H9 (cell line): ENCODE results near the gene CROCC2. TPM values are rescaled to one million over a fixed set of nuclear protein-coding genes. Genes with fewer than 3 reads are reported as not detected.

Source experiments
- DNase-seq: peaks from one replicate; pipeline ENCODE4 v3.0.0-alpha.2; 2017
- H2AFZ ChIP-seq: one replicate; pipeline ENCODE4 v1.6.1; 2013; ENCODE audit warnings: mild to moderate bottlenecking, low read length, control low read depth, moderate library complexity
- H2AK5ac ChIP-seq: 2 replicates; pipeline ENCODE4 v1.6.1; 2013; ENCODE audit warnings: low read length, control low read depth, mixed read lengths; ENCODE audit not compliant: insufficient read length
- H2BK120ac ChIP-seq: one replicate; pipeline ENCODE4 v1.6.1; 2013; ENCODE audit warnings: low read depth, mild to moderate bottlenecking, low read length, control low read depth, inconsistent platforms; ENCODE audit not compliant: poor library complexity, severe bottlenecking
- H2BK12ac ChIP-seq: 2 replicates; pipeline ENCODE4 v1.6.1; 2013; ENCODE audit warnings: low read length, control low read depth, mixed read lengths, low read depth; ENCODE audit not compliant: insufficient read length
- H2BK15ac ChIP-seq: 2 replicates; pipeline ENCODE4 v1.6.1; 2013; ENCODE audit warnings: low read depth, low read length, control low read depth
- H2BK20ac ChIP-seq: one replicate; pipeline ENCODE4 v1.6.1; 2013; ENCODE audit warnings: low read depth, mild to moderate bottlenecking, low read length, control low read depth, inconsistent platforms; ENCODE audit not compliant: poor library complexity, severe bottlenecking
- H2BK5ac ChIP-seq: 2 replicates; pipeline ENCODE4 v1.6.1; 2013; ENCODE audit warnings: low read length, control low read depth, mixed read lengths; ENCODE audit not compliant: insufficient read length
- H3K14ac ChIP-seq: 2 replicates; pipeline ENCODE4 v1.6.1; 2013; ENCODE audit warnings: low read length, control low read depth; ENCODE audit not compliant: insufficient read depth
- H3K18ac ChIP-seq: 2 replicates; pipeline ENCODE4 v1.6.1; 2013; ENCODE audit warnings: low read depth, mild to moderate bottlenecking, mixed read lengths, low read length, control low read depth; ENCODE audit not compliant: insufficient read length
- H3K23ac ChIP-seq: 2 replicates; pipeline ENCODE4 v1.6.1; 2013; ENCODE audit warnings: low read length, control low read depth, mixed read lengths, low read depth; ENCODE audit not compliant: insufficient read length
- H3K23me2 ChIP-seq: 2 replicates; pipeline ENCODE4 v1.6.1; 2013; ENCODE audit warnings: low read depth, mild to moderate bottlenecking, mixed read lengths, low read length, control low read depth; ENCODE audit not compliant: insufficient read length, poor library complexity, severe bottlenecking
- H3K27ac ChIP-seq: 2 replicates; pipeline ENCODE4 v1.5.1; 2013; ENCODE audit warnings: low read length, control low read depth, mixed read lengths, low read depth; ENCODE audit not compliant: insufficient read length
- H3K27me3 ChIP-seq: 2 replicates; pipeline ENCODE4 v1.6.1; 2013; ENCODE audit warnings: low read length, control low read depth, inconsistent platforms; ENCODE audit not compliant: insufficient read depth
- H3K4ac ChIP-seq: 2 replicates; pipeline ENCODE4 v1.6.1; 2013; ENCODE audit warnings: low read depth, mild to moderate bottlenecking, control low read depth, inconsistent platforms, low read length, moderate library complexity
- H3K4me1 ChIP-seq: 2 replicates; pipeline ENCODE4 v1.6.1; 2013; ENCODE audit warnings: low read length, control low read depth, inconsistent platforms; ENCODE audit not compliant: insufficient read depth
- H3K4me2 ChIP-seq: 2 replicates; pipeline ENCODE4 v1.6.1; 2013; ENCODE audit warnings: low read length, control low read depth, mixed read lengths; ENCODE audit not compliant: insufficient read length, insufficient read depth
- H3K56ac ChIP-seq: 2 replicates; pipeline ENCODE4 v1.6.1; 2013; ENCODE audit warnings: low read depth, mild to moderate bottlenecking, mixed read lengths, low read length, control low read depth; ENCODE audit not compliant: insufficient read length
- H3K79me1 ChIP-seq: 2 replicates; pipeline ENCODE4 v1.6.1; 2013; ENCODE audit warnings: low read depth, mild to moderate bottlenecking, moderate library complexity, low read length, control low read depth, inconsistent platforms; ENCODE audit not compliant: insufficient read depth, poor library complexity, severe bottlenecking
- H3K79me2 ChIP-seq: 2 replicates; pipeline ENCODE4 v1.6.1; 2013; ENCODE audit warnings: low read length, control low read depth, inconsistent platforms; ENCODE audit not compliant: insufficient read depth
- H3K9ac ChIP-seq: 2 replicates; pipeline ENCODE4 v1.6.1; 2013; ENCODE audit warnings: low read length, control low read depth, mixed read lengths; ENCODE audit not compliant: insufficient read length; ENCODE audit errors: extremely low read depth
- H3K9me3 ChIP-seq: one replicate; pipeline ENCODE4 v1.6.1; 2013; ENCODE audit warnings: low read depth, low read length, inconsistent platforms; ENCODE audit not compliant: control insufficient read depth
- H3T11ph ChIP-seq: one replicate; pipeline ENCODE4 v1.6.1; 2013; ENCODE audit warnings: mild to moderate bottlenecking, low read length, control low read depth, inconsistent platforms
- H4K20me1 ChIP-seq: one replicate; pipeline ENCODE4 v1.6.1; 2013; ENCODE audit not compliant: control insufficient read depth, insufficient read length, insufficient read depth
- H4K5ac ChIP-seq: 2 replicates; pipeline ENCODE4 v1.6.1; 2013; ENCODE audit warnings: low read depth, mild to moderate bottlenecking, mixed read lengths, low read length, control low read depth; ENCODE audit not compliant: insufficient read length
- H4K8ac ChIP-seq: replicated peaks from 2 replicates; pipeline ENCODE4 v1.6.1; 2013; ENCODE audit warnings: low read length, control low read depth, mixed read lengths, low read depth; ENCODE audit not compliant: insufficient read length
- H4K91ac ChIP-seq: 2 replicates; pipeline ENCODE4 v1.6.1; 2013; ENCODE audit warnings: low read depth, mild to moderate bottlenecking, moderate library complexity, mixed read lengths, low read length, control low read depth; ENCODE audit not compliant: insufficient read length
- H3K27ac Mint-ChIP-seq, 3 experiments: 2 replicates in 2 of 3; 3 replicates in 1 of 3; pipeline ENCODE4 v1.8.0; 2020 to 2021; ENCODE audit warnings: mixed read lengths in 3 of 3, mild to moderate bottlenecking in 1 of 3, moderate library complexity in 1 of 3
- H3K27me3 Mint-ChIP-seq: 2 replicates; pipeline ENCODE4 v1.8.0; 2021; ENCODE audit warnings: low read depth, mild to moderate bottlenecking, moderate library complexity, mixed read lengths
- H3K36me3 Mint-ChIP-seq, 3 experiments: 2 replicates in 2 of 3; 3 replicates in 1 of 3; pipeline ENCODE4 v1.8.0; 2020 to 2021; ENCODE audit warnings: low read depth in 3 of 3, mixed read lengths in 3 of 3; ENCODE audit not compliant: insufficient read depth in 1 of 3
- H3K4me1 Mint-ChIP-seq, 2 experiments: 2 replicates each; pipeline ENCODE4 v1.8.0; 2020; ENCODE audit warnings: mixed read lengths in 2 of 2
- H3K4me3 Mint-ChIP-seq, 2 experiments: 2 replicates in 1 of 2; 3 replicates in 1 of 2; pipeline ENCODE4 v1.8.0; 2020 to 2021; ENCODE audit warnings: mild to moderate bottlenecking in 2 of 2, mixed read lengths in 2 of 2, moderate library complexity in 1 of 2
- H3K9me3 Mint-ChIP-seq, 2 experiments: 2 replicates in 1 of 2; 3 replicates in 1 of 2; pipeline ENCODE4 v1.8.0; 2020; ENCODE audit warnings: mild to moderate bottlenecking in 2 of 2, mixed read lengths in 2 of 2, moderate library complexity in 1 of 2
- WGBS: extraction: QIAGEN DNeasy Blood & Tissue Kit; methylation state at CpG from one replicate; pipeline ENCODE4 v1.1.7; 2013; ENCODE audit warnings: missing lambda C conversion rate, low lambda C conversion rate, mixed read lengths; ENCODE audit not compliant: insufficient read length; ENCODE audit errors: extremely low coverage; 5-methylcytosine and 5-hydroxymethylcytosine counted together
- total RNA-seq: library from RNA; stranded (reverse); gene quantifications from 2 replicates; pipeline ENCODE4 v1.2.1, GENCODE V29; 2021
- TF ChIP-seq, protein P1 (sequence below): fragments of 200-600 bp; sonication (generic); conservative IDR thresholded peaks from 3 replicates; pipeline ENCODE4 v1.8.0; 2021; ENCODE audit warnings: antibody characterized with exemption, mild to moderate bottlenecking

The CROCC2 gene
- total RNA-seq, 1 experiment from 2014 or later: not detected

DNA sequence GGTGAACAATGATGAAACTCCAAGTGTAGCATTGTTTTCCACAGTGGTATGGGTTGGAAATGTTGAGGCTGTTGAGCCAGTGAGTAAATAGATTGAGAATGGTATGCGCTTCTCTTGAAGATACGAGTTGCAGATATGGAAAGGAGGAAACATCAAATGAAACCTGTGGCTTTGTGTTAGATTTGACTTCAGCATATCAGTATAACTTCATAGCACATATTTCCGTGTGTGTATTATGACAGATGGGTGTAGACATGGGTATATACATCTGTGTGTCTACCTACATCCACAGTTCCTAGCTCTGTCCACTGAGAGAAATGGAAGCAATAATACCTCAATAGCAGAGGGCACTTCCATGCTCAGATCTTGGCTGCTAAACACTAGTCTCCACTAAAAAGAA is 100.3 kb downstream of the CROCC2 start:
- Histone ChIP-seq H2BK15ac (no peak overlapping the region), H2BK12ac (no peak overlapping the region), H2AK5ac (no peak overlapping the region), H4K5ac (no peak overlapping the region), H2BK5ac (no peak overlapping the region), H4K91ac (no peak overlapping the region), H2BK20ac (no peak overlapping the region), H2AFZ (no peak overlapping the region), H4K8ac (no peak overlapping the region), H3K27ac (no peak overlapping the region), H3K9ac (no peak overlapping the region), H3K4me2 (no peak overlapping the region), H3K23me2 (peaks cover 5% of the 10 kb centered on the region), H3K27me3 (no peaks in the 10 kb centered on the region), H2BK120ac (no peak overlapping the region), H3T11ph (no peak overlapping the region), H3K9me3 (no peaks in the 10 kb centered on the region), H3K79me1 (no peaks in the 10 kb centered on the region), H3K56ac (no peak overlapping the region), H3K23ac (no peak overlapping the region), H3K79me2 (no peaks in the 10 kb centered on the region), H3K18ac (no peak overlapping the region), H4K20me1 (no peaks in the 10 kb centered on the region), H3K14ac (no peak overlapping the region), H3K4me1 (no peaks in the 10 kb centered on the region; the same call in 1 of the 2 replicates), H3K4ac (no peak overlapping the region)
- H3K4me3 Mint-ChIP-seq: no peak overlapping the region
- peaks cover 31% of the 10 kb centered on the region in 2 experiments for H3K9me3 Mint-ChIP-seq
- peaks cover 40% of the 10 kb centered on the region for H3K27me3 Mint-ChIP-seq
- H3K27ac Mint-ChIP-seq: no peak overlapping the region
- H3K4me1 Mint-ChIP-seq: peaks cover 17% of the 10 kb centered on the region in 2 experiments
- H3K36me3 Mint-ChIP-seq: peaks cover 9 to 22% (median 12%) of the 10 kb centered on the region in 3 experiments
- WGBS: no CpG with 5 or more reads among the region's 3 CpGs
- TF ChIP-seq, protein P1, sequence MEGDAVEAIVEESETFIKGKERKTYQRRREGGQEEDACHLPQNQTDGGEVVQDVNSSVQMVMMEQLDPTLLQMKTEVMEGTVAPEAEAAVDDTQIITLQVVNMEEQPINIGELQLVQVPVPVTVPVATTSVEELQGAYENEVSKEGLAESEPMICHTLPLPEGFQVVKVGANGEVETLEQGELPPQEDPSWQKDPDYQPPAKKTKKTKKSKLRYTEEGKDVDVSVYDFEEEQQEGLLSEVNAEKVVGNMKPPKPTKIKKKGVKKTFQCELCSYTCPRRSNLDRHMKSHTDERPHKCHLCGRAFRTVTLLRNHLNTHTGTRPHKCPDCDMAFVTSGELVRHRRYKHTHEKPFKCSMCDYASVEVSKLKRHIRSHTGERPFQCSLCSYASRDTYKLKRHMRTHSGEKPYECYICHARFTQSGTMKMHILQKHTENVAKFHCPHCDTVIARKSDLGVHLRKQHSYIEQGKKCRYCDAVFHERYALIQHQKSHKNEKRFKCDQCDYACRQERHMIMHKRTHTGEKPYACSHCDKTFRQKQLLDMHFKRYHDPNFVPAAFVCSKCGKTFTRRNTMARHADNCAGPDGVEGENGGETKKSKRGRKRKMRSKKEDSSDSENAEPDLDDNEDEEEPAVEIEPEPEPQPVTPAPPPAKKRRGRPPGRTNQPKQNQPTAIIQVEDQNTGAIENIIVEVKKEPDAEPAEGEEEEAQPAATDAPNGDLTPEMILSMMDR: no peak
- DNase-seq: no peak
